Measurements from ENCODE around the gene SPIN1.

Gene SPIN1

DNA sequence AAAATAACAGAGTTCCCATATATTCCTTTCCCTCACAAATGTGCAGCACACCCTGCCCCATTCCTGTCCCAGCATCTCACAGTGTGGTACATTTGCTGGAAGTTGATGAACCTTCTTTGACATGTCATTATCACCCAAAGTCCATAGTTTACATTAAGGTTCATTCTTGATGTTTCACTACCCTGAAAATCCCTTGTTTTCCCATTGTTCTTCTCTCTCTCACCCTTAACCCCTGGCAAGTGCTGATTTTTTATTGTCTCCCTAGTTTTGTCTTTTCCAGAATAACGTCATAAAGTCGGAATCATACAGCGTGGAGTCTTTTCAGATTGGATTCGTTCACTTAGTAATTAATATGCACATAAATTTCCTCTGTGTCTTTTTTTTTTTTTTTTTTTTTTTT lies 48.1 kb downstream of the SPIN1 start:
- no peak for DNase-seq (ENCODE audit: low read depth)

DNA sequence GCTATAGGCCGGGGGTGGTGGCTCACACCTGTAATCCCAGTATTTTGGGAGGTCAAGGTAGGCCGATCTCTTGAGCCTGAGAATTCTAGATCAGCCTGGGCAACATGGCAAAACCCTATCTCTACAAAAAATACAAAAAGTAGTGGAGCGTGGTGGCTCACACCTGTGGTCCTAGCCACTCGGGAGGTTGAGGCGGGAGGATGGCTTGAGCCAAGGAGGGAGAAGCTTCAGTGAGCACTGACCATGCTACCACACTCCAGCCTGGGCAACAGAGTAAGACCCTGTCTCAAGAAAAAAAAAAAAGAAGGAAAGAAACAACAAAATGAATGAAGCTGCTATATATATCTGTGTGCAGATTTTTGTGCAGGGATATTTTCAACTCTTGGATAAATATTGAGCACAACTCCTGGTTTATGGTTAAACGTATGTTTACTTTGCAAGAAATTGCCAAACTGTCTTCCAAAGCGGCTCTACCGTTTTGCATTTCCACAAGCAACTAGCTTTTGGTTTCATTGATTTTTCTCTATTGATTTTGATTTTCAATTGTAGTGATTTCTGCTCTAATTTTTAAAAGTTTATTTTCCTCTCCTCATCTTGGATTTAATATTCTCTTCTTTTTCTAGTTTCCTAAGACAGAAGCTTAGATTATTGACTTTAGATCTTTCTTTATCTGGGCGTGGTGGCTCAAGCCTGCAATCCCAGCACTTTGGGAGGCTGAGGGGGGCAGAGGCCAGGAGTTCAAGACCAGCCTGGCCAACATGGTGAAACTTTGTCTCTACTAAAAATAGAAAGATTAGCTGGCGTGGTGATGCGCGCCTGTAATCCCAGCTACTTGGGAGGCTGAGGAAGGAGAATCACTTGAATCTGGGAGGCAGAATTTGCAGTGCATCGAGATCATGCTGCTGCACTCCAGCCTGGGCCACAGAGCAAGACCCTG lies 49.2 kb downstream of the SPIN1 start:
- DNase-seq (ENCODE audit: low read depth): no peak

DNA sequence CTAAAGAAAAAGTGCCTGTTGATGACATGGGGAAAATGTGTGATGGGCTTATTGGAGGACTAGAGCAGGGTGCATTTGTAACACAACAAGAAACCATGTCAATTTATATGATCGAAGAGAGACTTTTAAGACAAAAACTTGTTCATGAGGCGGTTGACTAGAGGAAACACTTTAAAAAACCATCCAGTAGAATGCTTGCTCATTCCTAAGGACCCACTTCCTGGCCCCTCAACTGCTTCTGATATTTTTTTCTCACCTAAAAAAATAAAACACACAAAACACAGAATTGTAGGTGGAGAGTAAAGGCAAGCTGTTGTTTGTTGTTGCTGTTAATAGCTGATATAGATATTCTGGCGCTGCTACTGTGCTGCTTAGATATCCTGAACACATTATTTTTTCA lies 50.6 kb downstream of the SPIN1 start:
- DNase-seq (ENCODE audit: low read depth): no peak

DNA sequence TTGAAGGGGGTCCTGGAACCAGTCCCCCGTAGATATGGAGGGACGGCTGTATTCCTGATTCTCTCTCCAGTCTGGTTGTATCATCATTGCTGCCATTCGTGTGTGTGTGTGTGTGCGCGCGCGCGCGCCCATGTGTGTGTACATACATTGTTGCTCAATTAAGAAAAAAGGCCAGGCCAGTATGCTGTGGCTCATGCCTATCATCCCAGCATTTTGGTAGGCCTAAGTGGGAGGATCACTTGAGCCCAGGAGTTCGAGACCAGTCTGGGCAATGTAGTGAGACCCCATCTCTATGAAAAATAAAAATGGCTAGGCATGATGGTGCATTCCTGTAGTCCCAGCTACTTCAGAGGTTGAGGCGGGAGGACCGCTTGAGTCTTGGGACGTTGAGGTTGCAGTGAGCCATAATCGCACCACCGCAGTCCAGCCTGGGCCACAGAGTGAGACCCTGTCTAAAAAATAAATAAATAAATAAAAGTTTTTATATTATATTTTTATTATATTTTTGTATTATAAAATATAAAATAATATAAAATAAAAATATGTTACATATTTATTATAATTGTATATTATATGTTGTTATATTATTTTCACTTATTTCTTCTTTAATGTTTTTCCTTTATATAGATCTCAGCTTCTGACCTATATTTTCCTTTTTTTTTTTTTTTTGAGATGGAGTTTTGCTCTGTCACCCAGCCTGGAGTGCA lies 53.2 kb downstream of the SPIN1 start:
- no peak for DNase-seq (ENCODE audit: low read depth)

DNA sequence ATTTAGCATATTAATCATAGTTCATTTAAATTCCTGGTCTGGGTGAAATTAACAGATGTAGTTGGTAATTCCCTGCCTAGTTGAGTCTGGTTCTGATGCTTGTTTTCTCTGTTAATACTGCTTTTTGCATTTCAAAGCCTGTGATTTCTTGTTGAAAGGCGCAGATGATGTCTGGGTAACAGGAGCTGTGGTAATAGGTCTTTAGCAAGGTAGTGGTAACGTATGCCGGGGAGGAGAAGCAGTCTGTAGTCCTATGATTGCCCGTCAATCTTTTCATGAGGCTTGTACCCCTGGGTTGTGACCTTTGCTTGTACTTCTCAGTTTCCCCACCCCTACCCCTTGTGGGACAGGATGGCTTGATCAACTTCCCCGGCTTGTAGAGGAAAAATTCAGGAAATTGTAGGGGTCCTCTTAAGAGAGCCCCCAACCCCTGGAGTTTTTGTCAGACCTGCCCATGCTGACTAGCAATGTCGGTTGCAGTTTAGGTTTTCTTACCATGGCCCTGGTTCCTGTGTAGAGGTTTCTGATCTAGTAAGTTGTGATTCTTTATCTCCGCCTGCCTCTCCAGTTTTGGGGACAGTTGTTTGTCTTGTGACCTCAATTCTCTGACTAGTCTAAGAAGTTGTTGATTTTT lies 55.4 kb downstream of the SPIN1 start:
- no peak for DNase-seq (ENCODE audit: low read depth)

DNA sequence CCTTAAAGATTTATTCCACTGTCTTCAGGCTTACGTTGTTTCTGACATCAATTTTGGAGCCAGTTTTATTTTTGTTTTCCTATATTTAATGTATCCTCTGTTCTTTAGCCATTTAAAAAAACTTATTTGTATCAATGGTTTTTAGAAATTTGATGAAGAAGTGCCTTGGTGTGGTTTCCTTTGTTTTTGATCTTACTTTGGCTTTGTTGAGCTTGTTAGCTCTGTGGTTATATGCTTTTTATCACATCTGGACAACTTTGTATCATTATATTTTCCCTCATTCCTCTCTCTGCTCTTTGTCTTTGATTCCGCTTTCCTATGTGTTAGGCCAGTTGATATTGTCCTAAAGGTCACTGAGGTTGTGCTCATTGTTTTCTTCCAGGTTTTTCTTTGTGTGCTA lies 58.5 kb downstream of the SPIN1 start:
- no peak for DNase-seq (ENCODE audit: low read depth)

DNA sequence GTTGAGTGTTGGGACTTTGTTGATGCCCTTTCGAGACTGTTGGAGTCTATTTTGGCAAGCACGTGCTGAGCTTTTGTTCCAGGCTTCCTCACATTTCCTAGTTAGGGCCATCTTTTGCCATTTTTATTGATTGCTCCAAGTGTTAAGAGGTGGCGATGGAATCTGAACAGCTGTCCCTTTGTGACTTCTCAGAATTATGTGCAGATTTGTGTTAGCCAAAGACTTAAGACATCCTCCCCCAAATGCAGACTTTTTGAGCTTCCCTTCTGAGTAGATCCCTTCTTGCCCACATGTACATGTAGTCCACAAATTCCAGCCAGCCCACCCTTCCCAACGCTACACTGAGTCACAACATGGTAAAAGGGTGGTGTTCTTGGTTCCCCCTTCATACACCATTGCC lies 59.2 kb downstream of the SPIN1 start:
- DNase-seq (ENCODE audit: low read depth): no peak

DNA sequence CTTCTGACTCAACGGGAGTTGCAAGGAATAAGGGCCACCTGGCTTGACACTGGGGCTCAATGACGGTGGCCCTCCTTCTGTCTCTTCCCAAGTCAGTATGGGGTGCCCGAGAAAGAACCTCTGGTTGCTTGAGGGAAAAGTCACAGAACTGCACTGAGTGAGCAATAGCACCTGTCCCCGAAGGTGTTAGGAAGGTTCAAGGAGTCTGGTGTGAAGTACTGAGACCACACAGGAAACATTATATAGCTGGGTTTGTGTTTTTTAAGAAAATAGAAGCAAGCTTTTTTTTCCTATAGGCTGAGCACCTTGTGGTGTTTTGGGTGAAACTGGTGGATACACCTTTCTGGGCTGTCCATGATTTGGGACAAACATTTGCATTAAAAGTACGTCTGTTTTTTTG lies 62.9 kb downstream of the SPIN1 start:
- no peak for DNase-seq (ENCODE audit: low read depth)

DNA sequence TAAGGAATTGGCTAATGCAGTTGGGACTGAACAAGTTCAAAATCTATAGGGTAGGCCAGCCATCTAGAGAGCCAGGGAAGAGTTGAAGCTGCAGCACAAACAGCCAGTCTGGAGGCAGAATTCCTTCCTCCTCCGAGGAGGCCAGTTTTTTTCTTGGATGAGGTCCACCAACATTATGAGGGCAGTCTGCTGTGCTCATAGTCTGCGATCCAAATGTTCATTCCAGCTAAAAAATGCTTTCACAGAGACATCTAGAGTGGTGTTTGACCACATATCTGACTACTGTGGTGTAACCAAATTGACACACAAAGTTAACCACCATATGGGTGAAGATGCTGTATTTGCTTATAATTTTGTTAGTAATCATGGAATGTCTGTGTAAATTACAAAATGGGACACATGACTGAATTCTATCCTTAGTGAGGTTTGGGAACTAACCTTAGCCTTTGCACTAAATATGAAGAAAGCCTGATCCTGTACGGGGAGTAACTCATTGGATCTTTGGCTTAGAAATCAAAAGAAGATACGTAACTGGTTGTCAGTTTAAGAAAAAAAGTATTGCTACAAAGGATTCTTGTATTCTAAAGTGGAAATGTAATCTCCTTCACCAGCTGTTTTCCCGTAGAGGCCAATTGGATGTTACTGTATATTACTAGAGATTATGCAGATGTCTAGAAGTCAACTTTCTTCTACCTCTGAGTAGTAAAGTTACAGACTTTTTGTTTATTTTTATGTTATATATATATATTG lies 70.6 kb downstream of the SPIN1 start:
- DNase-seq (ENCODE audit: low read depth): no peak

DNA sequence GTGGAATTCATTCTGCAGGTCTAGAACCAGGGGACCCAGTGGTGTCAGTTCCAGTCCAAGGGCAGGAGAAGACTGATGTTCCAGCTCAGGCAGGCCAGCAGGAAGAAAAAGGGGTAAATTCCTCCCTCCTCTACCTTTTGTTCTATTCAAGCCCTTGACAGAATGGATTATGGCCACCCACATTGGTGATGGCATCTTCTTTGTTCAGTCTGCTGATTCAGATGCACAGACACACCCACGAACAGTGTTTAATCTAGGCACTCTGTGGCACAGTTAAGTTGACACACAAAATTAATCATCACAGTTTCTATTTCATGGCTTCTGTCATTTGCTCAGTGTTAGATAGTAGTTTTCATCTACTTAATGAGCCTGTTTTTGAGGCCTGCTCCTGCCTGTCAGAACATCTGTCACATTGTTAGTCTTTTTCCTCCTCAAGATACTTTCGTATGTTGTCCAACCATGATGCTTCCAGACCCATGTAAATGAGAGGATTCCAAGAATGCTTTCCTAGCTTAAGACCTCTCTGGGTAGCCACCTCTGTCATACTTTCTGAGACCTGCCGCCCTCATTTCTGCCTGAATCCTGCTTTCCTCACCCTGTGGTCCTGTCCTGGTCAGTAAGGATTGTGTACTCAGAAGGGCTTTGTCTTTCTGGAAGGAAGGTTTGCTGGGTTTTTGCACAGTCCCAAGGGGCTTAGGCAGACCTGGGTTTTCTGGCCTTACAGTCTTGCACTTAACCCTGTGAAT lies 72.5 kb downstream of the SPIN1 start:
- no peak for DNase-seq (ENCODE audit: low read depth)

DNA sequence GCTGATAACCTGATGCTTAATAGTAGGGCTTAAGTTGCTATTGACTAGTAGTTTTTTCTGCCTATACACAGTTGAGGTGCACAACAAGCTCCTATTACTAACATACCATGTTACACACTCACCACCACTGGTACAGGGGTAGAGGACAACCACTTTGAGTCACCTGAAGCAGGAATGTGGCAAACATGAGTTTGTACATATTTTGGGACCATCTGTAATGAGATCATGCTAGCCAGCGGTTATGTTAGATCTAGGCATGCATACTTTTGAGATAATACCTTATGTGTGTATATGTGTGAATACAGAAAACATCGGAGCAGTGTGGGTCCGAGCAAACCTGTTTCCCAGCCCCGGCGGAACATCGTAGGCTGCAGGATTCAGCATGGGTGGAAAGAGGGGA lies 73.9 kb downstream of the SPIN1 start:
- DNase-seq (ENCODE audit: low read depth): no peak

DNA sequence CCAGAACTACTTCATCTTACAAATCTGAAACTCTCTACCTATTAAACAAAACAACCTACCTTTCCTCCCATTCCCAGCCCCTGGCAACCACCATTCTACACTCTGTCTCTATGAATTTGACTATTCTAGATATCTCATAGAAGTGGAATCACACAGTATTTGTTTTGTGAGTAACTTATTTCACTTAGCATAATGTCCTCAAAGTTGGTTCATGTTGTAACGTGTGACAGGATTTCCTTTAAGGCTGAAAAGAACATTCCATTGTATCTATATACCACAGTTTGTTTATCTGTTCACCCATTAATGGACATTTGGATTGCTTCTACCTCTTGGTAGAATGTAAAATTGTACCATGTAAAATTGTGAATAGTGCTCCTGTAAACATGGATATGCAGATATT lies 76.6 kb downstream of the SPIN1 start:
- DNase-seq (ENCODE audit: low read depth): no peak

DNA sequence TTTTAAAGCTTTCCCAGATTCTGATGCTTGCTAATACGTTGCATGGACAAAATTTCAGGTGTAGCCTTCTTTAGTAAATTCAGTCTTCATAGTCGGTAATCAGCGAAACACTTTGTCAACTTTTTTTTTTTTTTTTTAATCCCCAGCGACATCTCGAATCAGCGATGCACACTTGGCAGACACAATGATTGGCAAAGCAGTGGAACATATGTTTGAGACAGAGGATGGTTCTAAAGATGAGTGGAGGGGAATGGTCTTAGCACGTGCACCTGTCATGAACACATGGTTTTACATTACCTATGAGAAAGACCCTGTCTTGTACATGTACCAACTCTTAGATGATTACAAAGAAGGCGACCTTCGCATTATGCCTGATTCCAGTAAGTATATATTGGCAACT lies 80.0 kb downstream of the SPIN1 start:
- no peak for DNase-seq (ENCODE audit: low read depth)

DNA sequence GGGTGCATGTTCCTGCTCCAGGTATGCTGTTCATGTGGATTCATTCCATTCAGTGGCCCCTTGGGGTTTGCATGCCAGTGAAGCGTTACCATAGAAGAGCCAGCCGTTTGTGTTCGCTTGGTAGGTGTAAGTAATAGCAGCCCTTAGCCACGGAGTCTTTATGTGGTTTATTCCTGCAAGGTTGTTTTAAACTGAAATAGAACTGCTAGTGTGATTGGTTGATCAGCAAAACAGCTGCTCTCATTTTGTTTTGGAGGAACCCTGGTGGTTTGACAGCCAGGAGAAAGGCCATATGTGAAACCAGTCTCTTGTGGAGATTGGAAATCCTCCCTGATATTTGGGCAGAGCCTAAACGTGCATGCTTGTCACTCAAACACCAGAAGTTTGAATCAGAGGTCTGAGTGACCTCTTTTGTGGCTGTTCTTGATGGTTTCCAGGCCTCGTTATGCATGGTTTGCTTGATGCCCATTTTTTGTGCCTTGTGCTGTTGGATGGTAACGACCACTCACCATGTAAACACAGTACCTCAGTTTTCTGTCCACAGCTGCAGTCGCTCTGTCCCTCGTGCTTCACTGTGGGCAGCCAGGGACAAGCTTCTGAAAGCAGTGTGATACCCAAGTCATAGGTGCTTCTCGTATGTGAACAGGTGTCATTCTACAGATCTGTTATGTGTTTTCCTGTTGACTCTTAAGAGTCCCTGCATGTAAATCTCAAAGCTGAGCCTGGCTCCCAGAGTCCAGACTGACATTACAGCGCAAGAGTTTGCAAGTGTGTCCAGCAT lies 88.4 kb downstream of the SPIN1 start:
- no peak for DNase-seq (ENCODE audit: low read depth)

DNA sequence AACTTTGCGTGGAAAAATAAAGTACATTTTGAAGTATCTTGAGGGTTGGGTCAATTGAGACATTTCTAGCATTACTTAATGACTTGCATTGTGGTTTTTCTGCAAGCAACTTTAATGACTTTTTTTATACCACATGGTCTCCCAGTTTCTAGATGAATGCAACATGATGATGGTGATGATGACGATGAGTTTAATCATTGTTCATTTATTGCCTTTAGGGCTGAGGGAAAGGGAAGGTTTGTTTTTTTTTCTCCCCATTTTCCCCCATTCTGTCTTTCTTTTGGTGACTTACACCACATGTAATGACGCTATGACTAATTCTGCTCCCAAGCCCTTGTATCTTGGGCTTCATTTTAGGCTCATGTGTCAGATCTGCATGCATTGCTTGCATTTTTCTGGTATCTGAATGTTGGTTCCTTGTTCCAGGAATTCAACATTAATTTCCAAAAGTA lies 89.1 kb downstream of the SPIN1 start:
- no peak for DNase-seq (ENCODE audit: low read depth)

DNA sequence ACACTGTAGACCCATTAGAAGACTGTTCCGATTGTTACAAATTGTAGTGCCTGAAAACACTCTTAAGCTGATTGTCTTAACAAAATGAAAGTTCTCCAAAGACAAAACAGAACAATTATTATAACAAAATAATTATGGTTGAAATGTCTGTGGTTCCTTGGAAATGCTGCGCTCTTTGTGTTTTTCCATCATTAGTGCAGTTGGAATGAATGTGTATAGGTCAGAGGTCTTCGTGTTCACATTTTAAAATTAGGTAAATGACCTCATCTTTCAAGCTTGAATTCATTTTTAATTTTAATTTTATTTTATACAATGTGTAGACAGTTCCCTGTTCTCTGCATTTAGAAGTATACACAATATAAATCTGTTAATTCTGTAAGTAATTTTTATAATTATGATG lies 90.0 kb downstream of the SPIN1 start:
- no peak for DNase-seq (ENCODE audit: low read depth)

DNA sequence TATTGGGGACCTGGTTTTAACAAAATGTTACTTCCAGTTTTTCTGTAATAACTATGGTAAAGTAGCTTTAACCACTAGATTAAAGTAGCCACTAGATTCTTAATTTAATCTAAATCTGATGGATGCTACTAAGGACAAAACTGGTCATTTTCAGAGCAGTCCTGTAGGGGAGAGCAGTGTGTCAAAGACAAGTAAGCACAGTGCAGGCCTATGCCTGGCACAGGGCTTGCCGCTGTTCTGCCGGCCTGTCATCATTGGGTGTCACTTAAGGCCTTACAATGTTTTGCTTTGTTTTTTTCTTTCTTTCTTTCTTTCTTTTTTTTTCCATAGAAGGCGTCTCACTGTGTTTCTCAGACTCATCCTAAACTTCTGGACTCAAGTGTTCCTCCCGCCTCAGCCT lies 93.7 kb downstream of the SPIN1 start:
- DNase-seq (ENCODE audit: low read depth): no peak

DNA sequence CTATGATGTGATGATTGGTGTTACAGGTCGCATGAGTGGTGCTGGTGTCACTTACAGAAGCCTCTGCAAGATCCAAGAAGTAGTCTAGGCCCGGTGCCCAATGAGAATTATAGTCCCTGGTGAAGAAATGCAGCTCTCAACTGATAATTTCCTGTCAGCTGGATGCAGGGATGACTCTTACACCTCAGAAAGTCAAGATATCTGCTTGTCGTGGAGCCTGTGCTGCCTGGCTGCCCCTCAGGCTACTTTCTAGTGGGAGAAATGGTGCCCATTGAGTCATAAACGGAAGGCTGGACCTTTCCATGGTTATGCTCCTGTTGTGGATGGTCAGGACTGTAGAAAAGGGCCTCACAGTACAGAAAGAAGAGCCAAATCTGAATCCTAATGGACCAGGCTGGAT lies 99.9 kb downstream of the SPIN1 start:
- DNase-seq (ENCODE audit: low read depth): no peak

DNA sequence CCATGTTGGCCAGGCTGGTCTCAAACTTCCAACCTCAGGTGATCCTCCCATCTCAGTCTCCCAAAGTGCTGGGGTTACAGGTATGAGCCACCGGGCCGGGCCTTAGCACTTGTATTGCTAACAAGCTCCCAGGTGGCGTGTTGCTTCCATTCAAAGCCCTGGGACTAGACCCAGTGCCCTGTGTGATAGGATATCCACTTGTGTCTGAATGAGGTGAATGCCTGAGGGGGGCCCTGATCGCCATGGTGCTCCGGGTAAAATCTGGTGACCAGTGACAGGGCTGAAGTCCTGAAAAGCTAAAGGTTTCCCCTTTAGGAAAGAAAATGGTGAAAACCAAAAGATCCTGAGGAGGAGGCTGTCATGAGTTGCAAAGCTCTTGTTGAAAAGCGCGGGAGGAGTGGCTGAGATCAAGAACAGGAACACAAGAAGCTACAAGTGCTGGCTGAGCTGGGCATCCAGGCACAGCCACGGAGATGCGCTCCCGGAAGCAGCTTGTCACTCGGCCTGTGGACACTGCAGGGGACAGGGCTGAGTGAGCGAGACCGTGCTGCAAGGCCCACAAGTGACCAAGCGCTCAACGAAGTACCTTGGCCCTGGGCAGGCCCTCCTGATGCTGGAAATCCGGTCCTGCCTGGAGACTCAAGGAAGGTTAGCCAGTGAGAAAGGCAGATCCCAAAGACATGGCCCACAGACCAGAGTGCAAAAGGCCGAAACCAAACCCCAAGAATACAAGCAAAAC lies 106.9 kb downstream of the SPIN1 start:
- no peak for DNase-seq (ENCODE audit: low read depth)

DNA sequence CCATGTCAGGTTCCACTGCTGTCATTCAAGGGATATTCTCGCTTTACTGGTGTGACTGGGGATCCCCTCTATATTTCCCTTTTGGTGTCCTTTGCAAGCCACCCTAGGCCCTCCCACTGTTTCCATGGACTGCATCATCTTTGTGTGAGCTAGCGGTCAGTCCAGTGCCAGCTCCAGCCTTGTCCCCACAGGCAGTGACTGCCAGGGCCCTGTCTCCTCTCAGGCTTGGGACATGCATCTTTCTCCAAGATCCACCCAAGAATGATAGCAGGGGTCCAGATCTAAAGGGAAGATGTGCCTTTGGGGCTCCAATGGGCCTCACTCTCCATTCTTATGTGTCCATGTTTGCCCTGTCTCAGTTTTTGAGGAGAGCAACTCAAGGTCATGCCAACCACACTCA lies 109.0 kb downstream of the SPIN1 start:
- DNase-seq (ENCODE audit: low read depth): no peak
